ENCODE data around the gene SREBF2. TPM values are rescaled to one million over a fixed set of nuclear protein-coding genes. Genes with fewer than 3 reads are reported as not detected.

The SREBF2 gene
- total RNA-seq, 4 donors from 2014 or later = 97.5 to 160 (median 146) TPM

GRCh38 chr22:41883400-41883799 lies 50.5 kb downstream of the SREBF2 start:
- DNase-seq (ENCODE audit: low spot score in 2 of 2) = no peak
- Histone ChIP-seq H3K36me3 (peaks cover 96% of the 10 kb centered on the region), H3K4me3 (no peak overlapping the region), H3K27ac (no peak overlapping the region), H3K9me3 (no peaks in the 10 kb centered on the region), H3K27me3 (no peaks in the 10 kb centered on the region), H3K4me1 (no peaks in the 10 kb centered on the region)
- WGBS = 96% methylated on average over 2 of the region's 2 CpGs
- TF ChIP-seq POLR2A (IDR thresholded peaks at IDR 0.05) (no peak), EP300 (IDR thresholded peaks at IDR 0.05) (no peak), CTCF (IDR thresholded peaks at IDR 0.05) (no peak), POLR2AphosphoS5 (IDR thresholded peaks at IDR 0.05) (no peak)

- H3K4me1 ChIP-seq = no peaks in the 10 kb centered on the region
- no peaks in the 10 kb centered on the region for H3K9me3 ChIP-seq
- peaks cover 97% of the 10 kb centered on the region for H3K36me3 ChIP-seq
- no peaks in the 10 kb centered on the region for H3K27me3 ChIP-seq
- WGBS = 100% methylated on average over 2 of the region's 2 CpGs
- no peak overlapping the region for H3K27ac ChIP-seq
- DNase-seq (ENCODE audit: low spot score in 2 of 2) = no peak
- no peak overlapping the region for H3K4me3 ChIP-seq
- TF ChIP-seq POLR2A (IDR thresholded peaks at IDR 0.05) = no peak
- TF ChIP-seq EP300 (IDR thresholded peaks at IDR 0.05) = no peak
- no peak for TF ChIP-seq CTCF (IDR thresholded peaks at IDR 0.05)
- TF ChIP-seq POLR2AphosphoS5 (IDR thresholded peaks at IDR 0.05) = no peak
Measured at GRCh38 chr22:41885116-41885515, 52.2 kb downstream of the SREBF2 start.

- WGBS = 87% methylated on average over 6 of the region's 6 CpGs
- no peak for DNase-seq (ENCODE audit: low spot score in 2 of 2)
- Histone ChIP-seq H3K4me1 (no peaks in the 10 kb centered on the region), H3K36me3 (peaks cover 99% of the 10 kb centered on the region), H3K9me3 (no peaks in the 10 kb centered on the region), H3K27me3 (no peaks in the 10 kb centered on the region), H3K27ac (no peak overlapping the region), H3K4me3 (no peak overlapping the region)
- TF ChIP-seq POLR2A (IDR thresholded peaks at IDR 0.05) (no peak), POLR2AphosphoS5 (IDR thresholded peaks at IDR 0.05) (no peak), EP300 (IDR thresholded peaks at IDR 0.05) (no peak), CTCF (IDR thresholded peaks at IDR 0.05) (no peak)
Measured at GRCh38 chr22:41885516-41885915, 52.6 kb downstream of the SREBF2 start.

GRCh38 chr22:41888627-41889200 lies 55.8 kb downstream of the SREBF2 start:
- TF ChIP-seq EP300 (IDR thresholded peaks at IDR 0.05) (no peak), CTCF (IDR thresholded peaks at IDR 0.05) (no peak), POLR2A (IDR thresholded peaks at IDR 0.05) (no peak), POLR2AphosphoS5 (IDR thresholded peaks at IDR 0.05) (no peak)
- WGBS = 81% methylated on average over 4 of the region's 4 CpGs

GRCh38 chr22:41891407-41891806 lies 58.5 kb downstream of the SREBF2 start:
- 90% methylated on average over 9 of the region's 9 CpGs for WGBS
- no peak for DNase-seq (ENCODE audit: low spot score in 2 of 2)
- Histone ChIP-seq H3K27me3 (no peaks in the 10 kb centered on the region), H3K27ac (no peak overlapping the region), H3K36me3 (peaks cover 97% of the 10 kb centered on the region), H3K4me1 (no peaks in the 10 kb centered on the region), H3K4me3 (no peak overlapping the region), H3K9me3 (no peaks in the 10 kb centered on the region)
- no peak for TF ChIP-seq EP300 (IDR thresholded peaks at IDR 0.05)

More at GRCh38 chr22:41888627-41889200, 55.8 kb downstream of the SREBF2 start:
- DNase-seq (ENCODE audit: low spot score in 2 of 2) = no peak
- Histone ChIP-seq H3K27ac (no peak overlapping the region), H3K27me3 (no peaks in the 10 kb centered on the region), H3K4me3 (no peak overlapping the region), H3K9me3 (no peaks in the 10 kb centered on the region), H3K4me1 (no peaks in the 10 kb centered on the region), H3K36me3 (peaks cover 97% of the 10 kb centered on the region)

GRCh38 chr22:41892721-41893120 lies 59.8 kb downstream of the SREBF2 start:
- H3K27ac ChIP-seq = no peak overlapping the region
- WGBS = 100% methylated on average over 2 of the region's 4 CpGs
- H3K4me1 ChIP-seq = no peaks in the 10 kb centered on the region
- no peaks in the 10 kb centered on the region for H3K9me3 ChIP-seq
- H3K27me3 ChIP-seq = no peaks in the 10 kb centered on the region
- H3K36me3 ChIP-seq = peaks cover 97% of the 10 kb centered on the region
- no peak for TF ChIP-seq CTCF (IDR thresholded peaks at IDR 0.05)
- DNase-seq (ENCODE audit: low spot score in 2 of 2) = no peak
- no peak overlapping the region for H3K4me3 ChIP-seq
